Uterus (tissue), 4 donors: Measurements from ENCODE around the gene UMODL1. TPM values are rescaled to one million over a fixed set of nuclear protein-coding genes. Genes with fewer than 3 reads are reported as not detected.

ENCODE experiments used
- DNase-seq, 2 donors: peaks; one replicate each; pipeline ENCODE4 v3.0.0-alpha.2; 2019 to 2020
- H3K27ac ChIP-seq, 2 donors: fragments of 200-600 bp; sonication (generic); 1 replicate in 1 of 2; 2 replicates in 1 of 2; pipeline ENCODE4 v1.5.1; 2016 to 2018
- H3K27me3 ChIP-seq, 2 donors: fragments of 200-600 bp; sonication (generic); one replicate each; pipeline ENCODE4 v1.5.1; 2018 to 2019; ENCODE audit warnings: control low read depth in 1 of 2
- H3K36me3 ChIP-seq, 2 donors: fragments of 200-600 bp; sonication (generic); one replicate each; pipeline ENCODE4 v1.5.1; 2019; ENCODE audit warnings: control low read depth in 1 of 2
- H3K4me1 ChIP-seq, 2 donors: fragments of 200-600 bp; sonication (generic); one replicate each; pipeline ENCODE4 v1.5.1; 2018 to 2019; ENCODE audit warnings: control low read depth in 1 of 2
- H3K4me3 ChIP-seq, 2 donors: fragments of 200-600 bp; sonication (generic); 1 replicate in 1 of 2; 2 replicates in 1 of 2; pipeline ENCODE4 v1.5.1; 2018 to 2019; ENCODE audit warnings: mild to moderate bottlenecking in 1 of 2
- H3K9me3 ChIP-seq, 2 donors: fragments of 200-600 bp; sonication (generic); one replicate each; pipeline ENCODE4 v1.5.1; 2019; ENCODE audit warnings: control low read depth in 1 of 2
- CTCF ChIP-seq, 4 experiments: fragments of 200-600 bp in 2 of 4; fragments of 450-650 bp in 2 of 4; sonication (generic) in 2 of 4; IDR thresholded peaks; one replicate each; pipeline ENCODE4 v1.5.1; 2016 to 2019; ENCODE audit warnings: antibody characterized with exemption in 4 of 4, mild to moderate bottlenecking in 2 of 4, moderate library complexity in 1 of 4
- POLR2A ChIP-seq, 2 donors: fragments of 450-650 bp; IDR thresholded peaks; one replicate each; pipeline ENCODE4 v1.6.1; 2016; ENCODE audit warnings: antibody characterized with exemption in 2 of 2, mild to moderate bottlenecking in 1 of 2, moderate library complexity in 1 of 2
- intact Hi-C: fragments of 100-400 bp; cut with DNase I; formaldehyde crosslinking; loops from one replicate; pipeline ENCODE4 v1.15.1; 2023; ENCODE audit warnings: low total_unique reads
- total RNA-seq, 4 donors: library from RNA; depleted of rRNA in 3 of 4; stranded (reverse); fragments of >200 nt in 3 of 4; gene quantifications; one replicate each; pipeline versions ENCODE4 v1.1.0 to v1.2.4, GENCODE V29; 2014 to 2023
- donor health status: DM: yes; HTN: yes; CAD: no.

UMODL1 gene
- total RNA-seq, 4 donors from 2014 or later, result not detected

- no peak overlapping the region for H3K4me3 ChIP-seq
- TF ChIP-seq CTCF (IDR thresholded peaks at IDR 0.05) (no peak), POLR2A (IDR thresholded peaks at IDR 0.05) (no peak)
- H3K27ac ChIP-seq, result no peak overlapping the region
- H3K36me3 ChIP-seq, result no peaks in the 10 kb centered on the region
- peaks cover 0 to 4% of the 10 kb centered on the region in 2 donors for H3K27me3 ChIP-seq
- intact Hi-C loops, result no loop called here
- DNase-seq, result no peak
- no peaks in the 10 kb centered on the region for H3K4me1 ChIP-seq
- no peaks in the 10 kb centered on the region for H3K9me3 ChIP-seq
These were observed 83.3 kb downstream of the UMODL1 start for GRCh38 chr21:42154237-42155044.

- H3K36me3 ChIP-seq, result no peaks in the 10 kb centered on the region
- no peak overlapping the region for H3K27ac ChIP-seq
- H3K4me3 ChIP-seq, result no peak overlapping the region
- no peaks in the 10 kb centered on the region for H3K9me3 ChIP-seq
- DNase-seq, result no peak
- intact Hi-C loops, result no loop called here
- no peaks in the 10 kb centered on the region for H3K4me1 ChIP-seq
- TF ChIP-seq CTCF (IDR thresholded peaks at IDR 0.05), result no peak
- no peak for TF ChIP-seq POLR2A (IDR thresholded peaks at IDR 0.05)
- peaks cover 0 to 4% of the 10 kb centered on the region in 2 donors for H3K27me3 ChIP-seq
These were observed 84.1 kb downstream of the UMODL1 start for GRCh38 chr21:42155045-42155855.

GRCh38 chr21:42156690-42157605, 85.8 kb downstream of the UMODL1 start:
- Histone ChIP-seq H3K9me3 (no peaks in the 10 kb centered on the region), H3K36me3 (no peaks in the 10 kb centered on the region), H3K4me3 (no peak overlapping the region), H3K27ac (no peak overlapping the region), H3K4me1 (no peaks in the 10 kb centered on the region), H3K27me3 (peaks cover 0 to 4% of the 10 kb centered on the region in 2 donors)
- intact Hi-C loops, result no loop called here
- no peak for DNase-seq
- TF ChIP-seq CTCF (IDR thresholded peaks at IDR 0.05), result no peak

- Histone ChIP-seq H3K4me1 (no peaks in the 10 kb centered on the region), H3K9me3 (no peaks in the 10 kb centered on the region), H3K27ac (no peak overlapping the region), H3K4me3 (no peak overlapping the region), H3K27me3 (peaks cover 0 to 4% of the 10 kb centered on the region in 2 donors), H3K36me3 (no peaks in the 10 kb centered on the region)
- DNase-seq, result no peak
- intact Hi-C loops, result no loop called here
- TF ChIP-seq POLR2A (IDR thresholded peaks at IDR 0.05), result no peak
These were observed 86.6 kb downstream of the UMODL1 start for GRCh38 chr21:42157606-42158310.

GRCh38 chr21:42158846-42159245, 87.7 kb downstream of the UMODL1 start:
- H3K9me3 ChIP-seq, result no peaks in the 10 kb centered on the region
- H3K27ac ChIP-seq, result no peak overlapping the region
- no peak overlapping the region for H3K4me3 ChIP-seq
- H3K27me3 ChIP-seq, result peaks cover 0 to 4% of the 10 kb centered on the region in 2 donors
- H3K36me3 ChIP-seq, result no peaks in the 10 kb centered on the region
- intact Hi-C loops, result no loop called here
- TF ChIP-seq POLR2A (IDR thresholded peaks at IDR 0.05) (no peak), CTCF (IDR thresholded peaks at IDR 0.05) (no peak)
- DNase-seq, result no peak
- no peaks in the 10 kb centered on the region for H3K4me1 ChIP-seq
